Lower lobe of right lung (tissue), 2 donors: Measurements from ENCODE around the gene ZNF609. TPM values are rescaled to one million over a fixed set of nuclear protein-coding genes. Genes with fewer than 3 reads are reported as not detected.
"Not testable (repeated sequence)": the region's sequence is repeated elsewhere in the genome, so short reads cannot be mapped to it uniquely, and the experiment has no call there.

ENCODE experiments used
- ATAC-seq, 2 donors: fragments of 200-7000 bp; cut with Tn5 transposase; one replicate each; pipeline ENCODE4 v1.9.1; 2020 to 2022; ENCODE audit warnings: mild to moderate bottlenecking in 2 of 2, moderate library complexity in 2 of 2
- DNase-seq: peaks from one replicate; pipeline ENCODE4 v3.0.0-alpha.2; 2020
- H3K27ac ChIP-seq: fragments of 200-600 bp; one replicate; pipeline ENCODE4 v1.8.0; 2022
- H3K27me3 ChIP-seq: fragments of 200-600 bp; one replicate; pipeline ENCODE4 v1.8.0; 2022; ENCODE audit warnings: low read depth
- H3K36me3 ChIP-seq: fragments of 200-600 bp; one replicate; pipeline ENCODE4 v1.8.0; 2022; ENCODE audit warnings: mild to moderate bottlenecking
- H3K4me1 ChIP-seq: fragments of 200-600 bp; one replicate; pipeline ENCODE4 v1.8.0; 2022
- H3K4me3 ChIP-seq: fragments of 200-600 bp; one replicate; pipeline ENCODE4 v1.8.0; 2022; ENCODE audit warnings: mild to moderate bottlenecking
- H3K9me3 ChIP-seq: fragments of 200-600 bp; one replicate; pipeline ENCODE4 v1.8.0; 2022
- CTCF ChIP-seq: fragments of 200-600 bp; IDR thresholded peaks from one replicate; pipeline ENCODE4 v1.8.0; 2022; ENCODE audit warnings: antibody characterized with exemption, mild to moderate bottlenecking
- intact Hi-C: fragments of 100-400 bp; cut with DNase I; formaldehyde crosslinking; loops from one replicate; pipeline ENCODE4 v1.11.0; 2022
- total RNA-seq: library from RNA; stranded (reverse); fragmentation: NEBNext Ultra II Directional; extraction: Animal tissue kit (Norgen Biotek cat#: 25700); gene quantifications from one replicate; pipeline ENCODE4 v1.2.1, GENCODE V29; 2021
- donor health status: DM: no; HTN: yes; CAD: no; lungs with severe emphysema.

The ZNF609 gene
- total RNA-seq, 1 donor from 2014 or later, result 45.3 TPM

GRCh38 chr15:64480891-64481290 lies 20.5 kb downstream of the ZNF609 start:
- no peak overlapping the region for H3K27ac ChIP-seq
- no peaks in the 10 kb centered on the region for H3K27me3 ChIP-seq
- TF ChIP-seq CTCF, result no peak
- DNase-seq (no peak), ATAC-seq (no peak)
- H3K4me3 ChIP-seq, result no peak overlapping the region
- no peaks in the 10 kb centered on the region for H3K36me3 ChIP-seq
- H3K9me3 ChIP-seq, result no peaks in the 10 kb centered on the region
- intact Hi-C loops, result no loop called here
- H3K4me1 ChIP-seq, result peaks cover 26% of the 10 kb centered on the region

- DNase-seq (no peak), ATAC-seq (no peak)
- no peaks in the 10 kb centered on the region for H3K27me3 ChIP-seq
- H3K9me3 ChIP-seq, result no peaks in the 10 kb centered on the region
- H3K27ac ChIP-seq, result no peak overlapping the region
- H3K4me1 ChIP-seq, result peaks cover 20% of the 10 kb centered on the region
- H3K4me3 ChIP-seq, result no peak overlapping the region
- no peak for TF ChIP-seq CTCF
- H3K36me3 ChIP-seq, result peaks cover under 1% of the 10 kb centered on the region
- intact Hi-C loops, result no loop called here
Observed at GRCh38 chr15:64483749-64484148, 23.4 kb downstream of the ZNF609 start.

GRCh38 chr15:64485796-64486195 lies 25.4 kb downstream of the ZNF609 start:
- DNase-seq, result no peak
- no peak for ATAC-seq
- H3K4me3 ChIP-seq, result no peak overlapping the region
- no peak for TF ChIP-seq CTCF
- H3K36me3 ChIP-seq, result peaks cover 5% of the 10 kb centered on the region
- peaks cover 3% of the 10 kb centered on the region for H3K4me1 ChIP-seq
- intact Hi-C loops, result no loop called here
- H3K27ac ChIP-seq, result no peak overlapping the region
- H3K27me3 ChIP-seq, result no peaks in the 10 kb centered on the region
- H3K9me3 ChIP-seq, result no peaks in the 10 kb centered on the region

- peaks cover 5% of the 10 kb centered on the region for H3K36me3 ChIP-seq
Observed at GRCh38 chr15:64490598-64491259, 30.4 kb downstream of the ZNF609 start.

GRCh38 chr15:64493641-64494040 lies 33.3 kb downstream of the ZNF609 start:
- TF ChIP-seq CTCF, result no peak
- peaks cover 5% of the 10 kb centered on the region for H3K36me3 ChIP-seq
- H3K4me3 ChIP-seq, result no peak overlapping the region
- no peaks in the 10 kb centered on the region for H3K9me3 ChIP-seq
- ATAC-seq (no peak), DNase-seq (no peak)
- no peaks in the 10 kb centered on the region for H3K27me3 ChIP-seq
- H3K27ac ChIP-seq, result no peak overlapping the region
- H3K4me1 ChIP-seq, result peaks cover 3% of the 10 kb centered on the region
- intact Hi-C loops, result no loop called here

More at GRCh38 chr15:64490598-64491259, 30.4 kb downstream of the ZNF609 start:
- intact Hi-C loops, result no loop called here
- ATAC-seq (no peak), DNase-seq (no peak)
- peaks cover 3% of the 10 kb centered on the region for H3K4me1 ChIP-seq
- H3K27ac ChIP-seq, result no peak overlapping the region
- no peak overlapping the region for H3K4me3 ChIP-seq
- no peaks in the 10 kb centered on the region for H3K27me3 ChIP-seq
- no peak for TF ChIP-seq CTCF
- H3K9me3 ChIP-seq, result no peaks in the 10 kb centered on the region

GRCh38 chr15:64495968-64496367 lies 35.6 kb downstream of the ZNF609 start:
- DNase-seq, ATAC-seq, H3K4me1 ChIP-seq, H3K9me3 ChIP-seq, intact Hi-C loops, H3K27ac ChIP-seq, H3K4me3 ChIP-seq, H3K27me3 ChIP-seq: not testable (repeated sequence)
- H3K36me3 ChIP-seq, result peaks cover 18% of the 10 kb centered on the region
